ENCODE results near the gene IMMT.

Gene IMMT

GRCh38 chr2:86143307-86143706, 52.0 kb downstream of the IMMT start:
- DNase-seq (ENCODE audit: low read depth), result peak; percentile 33
- TF ChIP-seq CTCF (conservative IDR thresholded peaks at IDR 0.05; ENCODE audit: low read length), result no peak
- H3K4me3 ChIP-seq (ENCODE audit: low read length), result no peak overlapping the region

- DNase-seq (ENCODE audit: low read depth), result no peak
- TF ChIP-seq CTCF (conservative IDR thresholded peaks at IDR 0.05; ENCODE audit: low read length), result no peak
- H3K4me3 ChIP-seq (ENCODE audit: low read length), result no peak overlapping the region
Measured at GRCh38 chr2:86142436-86143257, 52.6 kb downstream of the IMMT start.

- DNase-seq (ENCODE audit: low read depth), result peak; percentile 4
- no peak for TF ChIP-seq CTCF (conservative IDR thresholded peaks at IDR 0.05; ENCODE audit: low read length)
- no peak overlapping the region for H3K4me3 ChIP-seq (ENCODE audit: low read length)
Measured at GRCh38 chr2:86140969-86141392, 54.3 kb downstream of the IMMT start.

GRCh38 chr2:86139981-86140380, 55.3 kb downstream of the IMMT start:
- no peak overlapping the region for H3K4me3 ChIP-seq (ENCODE audit: low read length)
- no peak for DNase-seq (ENCODE audit: low read depth)
- TF ChIP-seq CTCF (conservative IDR thresholded peaks at IDR 0.05; ENCODE audit: low read length), result no peak

GRCh38 chr2:86138736-86139625, 56.3 kb downstream of the IMMT start:
- no peak for DNase-seq (ENCODE audit: low read depth)
- no peak for TF ChIP-seq CTCF (conservative IDR thresholded peaks at IDR 0.05; ENCODE audit: low read length)
- H3K4me3 ChIP-seq (ENCODE audit: low read length), result no peak overlapping the region

GRCh38 chr2:86136141-86136540, 59.1 kb downstream of the IMMT start:
- DNase-seq (ENCODE audit: low read depth), result no peak
- no peak overlapping the region for H3K4me3 ChIP-seq (ENCODE audit: low read length)
- no peak for TF ChIP-seq CTCF (conservative IDR thresholded peaks at IDR 0.05; ENCODE audit: low read length)
